Thoracic aorta (tissue), 2 donors: ENCODE results near the gene PRSS21. TPM values are rescaled to one million over a fixed set of nuclear protein-coding genes. Genes with fewer than 3 reads are reported as not detected.

Experiments
- ATAC-seq: fragments of 150-250 bp; one replicate; pipeline ENCODE4 v1.8.0; 2017; ENCODE audit warnings: low read depth; ENCODE audit not compliant: insufficient number of reproducible peaks, low FRiP score
- DNase-seq: peaks from one replicate; pipeline ENCODE4 v3.0.0-alpha.2; 2020; ENCODE audit warnings: low spot score
- H3K27ac ChIP-seq, 2 donors: fragments of 200-600 bp; sonication (generic); 1 replicate in 1 of 2; 2 replicates in 1 of 2; pipeline ENCODE4 v1.5.1; 2016; ENCODE audit warnings: mild to moderate bottlenecking in 2 of 2, moderate library complexity in 2 of 2
- H3K27me3 ChIP-seq: fragments of 200-600 bp; sonication (generic); replicated peaks from 2 replicates; pipeline ENCODE4 v1.6.0; 2016; ENCODE audit warnings: mild to moderate bottlenecking; ENCODE audit not compliant: insufficient read depth
- H3K36me3 ChIP-seq: fragments of 200-600 bp; sonication (generic); one replicate; pipeline ENCODE4 v1.5.1; 2016
- H3K4me1 ChIP-seq, 2 donors: fragments of 200-600 bp; sonication (generic); 1 replicate in 1 of 2; 2 replicates in 1 of 2; pipeline versions ENCODE4 v1.5.1 to v1.6.0; 2016; ENCODE audit warnings: low read depth in 2 of 2, mild to moderate bottlenecking in 1 of 2; ENCODE audit not compliant: control insufficient read depth in 1 of 2
- H3K4me3 ChIP-seq: fragments of 200-600 bp; sonication (generic); 2 replicates; pipeline ENCODE4 v1.5.1; 2016; ENCODE audit warnings: mild to moderate bottlenecking
- H3K9me3 ChIP-seq: fragments of 200-600 bp; sonication (generic); 2 replicates; pipeline ENCODE4 v1.5.1; 2016
- total RNA-seq, 2 donors: library from RNA; depleted of rRNA; stranded (reverse); fragments of >200 nt; gene quantifications; one replicate each; pipeline versions ENCODE4 v1.1.0 to v1.2.3, GENCODE V29; 2016
- TF ChIP-seq, protein P1 (sequence below): fragments of 200-600 bp; sonication (generic); IDR thresholded peaks from one replicate; pipeline ENCODE4 v1.5.1; 2019; ENCODE audit warnings: antibody characterized with exemption

PRSS21 gene
- total RNA-seq, 2 donors from 2014 or later, result 0.54 TPM; not detected in 1

GRCh38 chr16:2836646-2837508, 19.8 kb downstream of the PRSS21 start:
- no peak overlapping the region for H3K27ac ChIP-seq
- H3K9me3 ChIP-seq, result no peaks in the 10 kb centered on the region
- H3K4me3 ChIP-seq, result no peak overlapping the region
- ATAC-seq, result no peak
- no peak for DNase-seq
- H3K36me3 ChIP-seq, result no peaks in the 10 kb centered on the region
- peaks cover 0 to 6% of the 10 kb centered on the region in 2 donors for H3K4me1 ChIP-seq
- TF ChIP-seq, protein P1, sequence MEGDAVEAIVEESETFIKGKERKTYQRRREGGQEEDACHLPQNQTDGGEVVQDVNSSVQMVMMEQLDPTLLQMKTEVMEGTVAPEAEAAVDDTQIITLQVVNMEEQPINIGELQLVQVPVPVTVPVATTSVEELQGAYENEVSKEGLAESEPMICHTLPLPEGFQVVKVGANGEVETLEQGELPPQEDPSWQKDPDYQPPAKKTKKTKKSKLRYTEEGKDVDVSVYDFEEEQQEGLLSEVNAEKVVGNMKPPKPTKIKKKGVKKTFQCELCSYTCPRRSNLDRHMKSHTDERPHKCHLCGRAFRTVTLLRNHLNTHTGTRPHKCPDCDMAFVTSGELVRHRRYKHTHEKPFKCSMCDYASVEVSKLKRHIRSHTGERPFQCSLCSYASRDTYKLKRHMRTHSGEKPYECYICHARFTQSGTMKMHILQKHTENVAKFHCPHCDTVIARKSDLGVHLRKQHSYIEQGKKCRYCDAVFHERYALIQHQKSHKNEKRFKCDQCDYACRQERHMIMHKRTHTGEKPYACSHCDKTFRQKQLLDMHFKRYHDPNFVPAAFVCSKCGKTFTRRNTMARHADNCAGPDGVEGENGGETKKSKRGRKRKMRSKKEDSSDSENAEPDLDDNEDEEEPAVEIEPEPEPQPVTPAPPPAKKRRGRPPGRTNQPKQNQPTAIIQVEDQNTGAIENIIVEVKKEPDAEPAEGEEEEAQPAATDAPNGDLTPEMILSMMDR, result no peak
- H3K27me3 ChIP-seq, result no peaks in the 10 kb centered on the region

GRCh38 chr16:2838928-2839327, 21.9 kb downstream of the PRSS21 start:
- no peak for ATAC-seq
- no peak overlapping the region for H3K4me3 ChIP-seq
- H3K9me3 ChIP-seq, result no peaks in the 10 kb centered on the region
- H3K27me3 ChIP-seq, result no peaks in the 10 kb centered on the region
- H3K4me1 ChIP-seq, result peaks cover 0 to 9% of the 10 kb centered on the region in 2 donors
- no peak overlapping the region for H3K27ac ChIP-seq
- TF ChIP-seq, protein P1, result peak; percentile 28
- no peak for DNase-seq
- H3K36me3 ChIP-seq, result no peaks in the 10 kb centered on the region

DNA sequence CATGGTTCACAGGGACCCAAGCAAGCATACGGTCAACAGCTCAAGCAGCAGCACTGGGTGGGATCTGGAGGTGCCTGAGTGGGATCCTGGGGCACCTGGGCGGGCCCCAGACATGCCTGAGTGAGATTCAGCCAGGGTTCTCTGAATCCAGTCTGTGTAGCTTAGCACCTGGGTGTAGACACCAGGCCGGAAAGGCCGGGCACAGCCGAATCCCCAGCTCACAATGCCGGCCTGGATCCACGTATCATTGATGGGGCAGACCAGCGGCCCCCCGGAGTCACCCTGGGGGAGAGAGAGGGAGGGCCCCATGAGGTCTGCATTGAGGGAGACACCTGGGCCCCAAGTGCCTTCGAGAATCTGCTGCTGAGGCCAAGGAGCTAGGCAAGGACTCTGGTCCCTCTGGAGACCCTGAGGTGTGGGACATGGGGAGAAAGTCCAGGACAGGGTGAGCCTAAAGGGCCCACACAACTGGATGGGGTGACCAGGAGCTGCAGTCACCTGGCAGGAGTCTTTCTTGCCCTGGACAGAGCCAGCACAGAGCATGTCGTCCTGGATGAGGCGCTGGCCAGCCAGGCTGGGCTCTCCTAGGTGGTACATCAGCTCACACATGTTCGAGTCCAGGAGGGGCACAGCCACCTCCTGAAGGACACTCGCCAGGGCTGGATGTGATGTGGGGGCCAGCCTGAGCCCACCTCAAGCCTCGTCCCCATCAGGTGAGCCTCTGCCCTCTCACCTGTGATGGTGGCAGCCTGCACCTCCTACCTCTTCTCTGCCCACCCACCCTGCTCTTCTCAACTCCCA, 22.8 kb downstream of the PRSS21 start:
- no peak for ATAC-seq
- Histone ChIP-seq H3K36me3 (no peaks in the 10 kb centered on the region), H3K4me1 (peaks cover 0 to 9% of the 10 kb centered on the region in 2 donors), H3K27me3 (no peaks in the 10 kb centered on the region), H3K27ac (no peak overlapping the region), H3K9me3 (no peaks in the 10 kb centered on the region), H3K4me3 (no peak overlapping the region)
- TF ChIP-seq, protein P1, result no peak
- no peak for DNase-seq

GRCh38 chr16:2840914-2841313, 23.9 kb downstream of the PRSS21 start:
- no peak overlapping the region for H3K27ac ChIP-seq
- no peaks in the 10 kb centered on the region for H3K27me3 ChIP-seq
- no peaks in the 10 kb centered on the region for H3K36me3 ChIP-seq
- H3K9me3 ChIP-seq, result no peaks in the 10 kb centered on the region
- DNase-seq (no peak), ATAC-seq (no peak)
- H3K4me3 ChIP-seq, result no peak overlapping the region
- TF ChIP-seq, protein P1, result no peak
- peaks cover 0 to 4% of the 10 kb centered on the region in 2 donors for H3K4me1 ChIP-seq
